Fibroblast of mammary gland (primary cell): ENCODE results near the gene LCN12.

Experiments
- DNase-seq: peaks from one replicate; pipeline ENCODE4 v3.0.0-alpha.2; 2010; ENCODE audit warnings: low read depth
- H3K4me3 ChIP-seq: 2 replicates; pipeline ENCODE4 v1.5.1; 2011; ENCODE audit warnings: low read depth, mild to moderate bottlenecking, low read length, moderate library complexity; ENCODE audit not compliant: control insufficient read depth
- CTCF ChIP-seq: conservative IDR thresholded peaks from 2 replicates; pipeline ENCODE4 v1.5.1; 2011; ENCODE audit warnings: low read depth, low read length, inconsistent platforms; ENCODE audit not compliant: control insufficient read depth, insufficient read depth

The LCN12 gene

GRCh38 chr9:136955202-136955942 lies 3.3 kb downstream of the LCN12 start:
- no peak overlapping the region for H3K4me3 ChIP-seq
- no peak for DNase-seq
- TF ChIP-seq CTCF = no peak

GRCh38 chr9:136955943-136956335 lies 3.9 kb downstream of the LCN12 start:
- no peak for TF ChIP-seq CTCF
- H3K4me3 ChIP-seq = no peak overlapping the region
- no peak for DNase-seq

GRCh38 chr9:136956604-136957003 lies 4.5 kb downstream of the LCN12 start:
- no peak for DNase-seq
- no peak for TF ChIP-seq CTCF
- no peak overlapping the region for H3K4me3 ChIP-seq

GRCh38 chr9:136957461-136957860 lies 5.4 kb downstream of the LCN12 start:
- TF ChIP-seq CTCF = no peak
- H3K4me3 ChIP-seq = no peak overlapping the region
- no peak for DNase-seq

- no peak overlapping the region for H3K4me3 ChIP-seq
- no peak for TF ChIP-seq CTCF
- no peak for DNase-seq
Observed at GRCh38 chr9:136957901-136958300, 5.8 kb downstream of the LCN12 start.

GRCh38 chr9:136958473-136958872 lies 6.4 kb downstream of the LCN12 start:
- no peak for DNase-seq
- H3K4me3 ChIP-seq = no peak overlapping the region
- TF ChIP-seq CTCF = no peak
